T-cell (primary cell): ENCODE data around the gene PARD3B. TPM values are rescaled to one million over a fixed set of nuclear protein-coding genes. Genes with fewer than 3 reads are reported as not detected.
A peak's percentile ranks its signal among the peaks of the same experiment; 100 is the strongest.

Source experiments
- ATAC-seq, 4 experiments: fragments of 200-7000 bp in 3 of 4; fragments of 150-1000 bp in 1 of 4; cut with Tn5 transposase; replicated peaks in 1 of 4; 1 replicate in 3 of 4; 2 replicates in 1 of 4; pipeline ENCODE4 v1.10.0; 2021; ENCODE audit warnings: moderate library complexity in 3 of 4, mild to moderate bottlenecking in 2 of 4, moderate number of reproducible peaks in 1 of 4
- CTCF ChIA-PET, 2 donors: fragments of 300-600 bp; sonication (Branson Sonifier 250); formaldehyde crosslinking; loops; one replicate each; lab custom pipeline; 2022; ENCODE audit warnings: antibody characterized with exemption in 2 of 2; lab: Charles Lee
- POLR2A ChIA-PET, 2 donors: fragments of 300-600 bp; sonication (Branson Sonifier 250); formaldehyde crosslinking; loops; one replicate each; lab custom pipeline; 2022; ENCODE audit warnings: antibody characterized with exemption in 2 of 2; lab: Charles Lee
- DNase-seq, 35 experiments: peaks; one replicate each; pipeline versions ENCODE4 v3.0.0 to v3.0.0-alpha.2; 2013 to 2023
- H3K27ac ChIP-seq: one replicate; pipeline ENCODE4 v1.5.1; 2013; ENCODE audit warnings: low read length
- H3K27me3 ChIP-seq, 2 experiments: replicated peaks in 1 of 2; 1 replicate in 1 of 2; 2 replicates in 1 of 2; pipeline versions ENCODE4 v1.6.1 to v1.7.0; 2013; ENCODE audit warnings: low read length in 1 of 2, mixed read lengths in 1 of 2; ENCODE audit not compliant: control insufficient read depth in 2 of 2, insufficient read depth in 2 of 2; ENCODE audit errors: extremely low read depth in 1 of 2
- H3K36me3 ChIP-seq, 2 donors: 1 replicate in 1 of 2; 2 replicates in 1 of 2; pipeline versions ENCODE4 v1.6.1 to v1.7.0; 2013; ENCODE audit warnings: low read length in 1 of 2; ENCODE audit not compliant: control insufficient read depth in 2 of 2, insufficient read depth in 1 of 2; ENCODE audit errors: extremely low read depth in 1 of 2
- H3K4me1 ChIP-seq, 2 experiments: 1 replicate in 1 of 2; 2 replicates in 1 of 2; pipeline versions ENCODE4 v1.6.1 to v1.7.0; 2013; ENCODE audit warnings: low read length in 2 of 2, mixed read lengths in 1 of 2; ENCODE audit not compliant: insufficient read depth in 2 of 2, control insufficient read depth in 1 of 2; ENCODE audit errors: extremely low read depth in 1 of 2
- H3K4me3 ChIP-seq, 2 donors: 1 replicate in 1 of 2; 2 replicates in 1 of 2; pipeline versions ENCODE4 v1.5.1 to v1.7.0; 2013; ENCODE audit warnings: mild to moderate bottlenecking in 2 of 2, low read length in 1 of 2, moderate library complexity in 1 of 2; ENCODE audit not compliant: control insufficient read depth in 1 of 2; ENCODE audit errors: extremely low read depth in 1 of 2
- H3K9me3 ChIP-seq: 2 replicates; pipeline ENCODE4 v1.7.0; 2013
- H3K27ac Mint-ChIP-seq, 2 donors: one replicate each; pipeline ENCODE4 v1.8.0; 2020 to 2021; ENCODE audit warnings: mild to moderate bottlenecking in 2 of 2, mixed read lengths in 2 of 2
- H3K27me3 Mint-ChIP-seq, 2 donors: one replicate each; pipeline ENCODE4 v1.8.0; 2021 to 2022; ENCODE audit warnings: mixed read lengths in 2 of 2
- H3K36me3 Mint-ChIP-seq: one replicate; pipeline ENCODE4 v1.8.0; 2021; ENCODE audit warnings: mixed read lengths
- H3K4me1 Mint-ChIP-seq, 3 donors: one replicate each; pipeline ENCODE4 v1.8.0; 2020 to 2022; ENCODE audit warnings: mixed read lengths in 3 of 3, mild to moderate bottlenecking in 1 of 3
- H3K4me3 Mint-ChIP-seq, 3 donors: one replicate each; pipeline ENCODE4 v1.8.0; 2020 to 2022; ENCODE audit warnings: mild to moderate bottlenecking in 3 of 3, mixed read lengths in 3 of 3, moderate library complexity in 3 of 3
- H3K9me3 Mint-ChIP-seq, 3 donors: one replicate each; pipeline ENCODE4 v1.8.0; 2020 to 2022; ENCODE audit warnings: mixed read lengths in 3 of 3
- WGBS: methylation state at CpG from one replicate; pipeline ENCODE4 v1.1.5; 2013; ENCODE audit warnings: missing lambda C conversion rate; ENCODE audit not compliant: insufficient coverage; 5-methylcytosine and 5-hydroxymethylcytosine counted together
- total RNA-seq, 35 experiments: library from RNA in 6 of 35; stranded (reverse) in 6 of 35; fragments of 120-200 nt in 1 of 35; gene quantifications; one replicate each; pipeline versions ENCODE4 v1.2.1 to v1.2.4 and lab custom pipeline; 2013 to 2026

PARD3B gene
- total RNA-seq, 5 donors from 2014 or later (not counting 1 experiment from before 2014, with no cell fraction given): 0.75 to 2.0 (median 1.6) TPM

GRCh38 chr2:204971206-204971907 is 426.1 kb downstream of the PARD3B start:
- peaks cover 35 to 53% of the 10 kb centered on the region in 2 experiments for H3K4me1 ChIP-seq
- peaks cover 0 to 5% (median 4%) of the 10 kb centered on the region in 3 donors for H3K9me3 Mint-ChIP-seq
- WGBS: no CpG with 5 or more reads among the region's 2 CpGs
- H3K4me1 Mint-ChIP-seq: peaks cover 55 to 65% (median 61%) of the 10 kb centered on the region in 3 donors
- peak overlapping the region; percentile 83 for H3K27ac ChIP-seq
- H3K9me3 ChIP-seq: no peaks in the 10 kb centered on the region
- no peaks in the 10 kb centered on the region for H3K36me3 Mint-ChIP-seq
- H3K4me3 ChIP-seq: no peak overlapping the region
- peak overlapping the region in 2 of 3 donors; percentile 6 to 28 for H3K4me3 Mint-ChIP-seq
- peak overlapping the region; percentile 89 to 94 for H3K27ac Mint-ChIP-seq
- ChIA-PET CTCF (interaction anchor here in 1 of 2 donors (0.7 kb wide), 1 partner anchor 691 kb away, joined by 7 read pairs; no protein-coding TSS in a partner anchor), POLR2A (interaction anchor here (0.6 to 1.5 kb wide), 4 partner anchors 8 to 1791 kb away, joined by 3 to 7 read pairs (median 3); no protein-coding TSS in a partner anchor)
- no peaks in the 10 kb centered on the region for H3K27me3 Mint-ChIP-seq
- H3K27me3 ChIP-seq: no peaks in the 10 kb centered on the region
- ATAC-seq (peak; percentile 31 to 79 (median 38)), DNase-seq (peak in 7 of 35 experiments; percentile 4 to 48 (median 9))
- H3K36me3 ChIP-seq: no peaks in the 10 kb centered on the region

GRCh38 chr2:204972161-204972560 is 426.9 kb downstream of the PARD3B start:
- H3K4me3 ChIP-seq: no peak overlapping the region
- H3K9me3 ChIP-seq: no peaks in the 10 kb centered on the region
- Mint-ChIP-seq H3K27ac (peak overlapping the region in 1 of 2 donors; percentile 89), H3K4me3 (no peak overlapping the region), H3K9me3 (peaks cover 0 to 5% (median 4%) of the 10 kb centered on the region in 3 donors), H3K4me1 (peaks cover 47 to 57% (median 53%) of the 10 kb centered on the region in 3 donors), H3K27me3 (no peaks in the 10 kb centered on the region), H3K36me3 (no peaks in the 10 kb centered on the region)
- H3K27ac ChIP-seq: peak overlapping the region; percentile 83
- H3K4me1 ChIP-seq: peaks cover 28 to 45% of the 10 kb centered on the region in 2 experiments
- ATAC-seq: no peak
- no peaks in the 10 kb centered on the region for H3K27me3 ChIP-seq
- ChIA-PET POLR2A (interaction anchor here in 1 of 2 donors (0.6 kb wide), 1 partner anchor 84 kb away, joined by 4 read pairs; no protein-coding TSS in a partner anchor), CTCF (interaction anchor here in 1 of 2 donors (0.6 to 0.7 kb wide), 2 partner anchors 690 to 1587 kb away, joined by 3 to 7 read pairs; no protein-coding TSS in a partner anchor)
- DNase-seq: no peak
- H3K36me3 ChIP-seq: no peaks in the 10 kb centered on the region

GRCh38 chr2:204972606-204973336 is 427.5 kb downstream of the PARD3B start:
- no peaks in the 10 kb centered on the region for H3K27me3 ChIP-seq
- H3K36me3 ChIP-seq: no peaks in the 10 kb centered on the region
- Mint-ChIP-seq H3K4me3 (peak overlapping the region in 1 of 3 donors; percentile 27), H3K36me3 (no peaks in the 10 kb centered on the region), H3K27me3 (no peaks in the 10 kb centered on the region), H3K27ac (peak overlapping the region; percentile 71 to 79), H3K9me3 (peaks cover 0 to 5% (median 4%) of the 10 kb centered on the region in 3 donors), H3K4me1 (peaks cover 41 to 51% (median 47%) of the 10 kb centered on the region in 3 donors)
- CTCF ChIA-PET: interaction anchor here in 1 of 2 donors (0.6 kb wide), 1 partner anchor 1587 kb away, joined by 3 read pairs; no protein-coding TSS in a partner anchor
- no peak for DNase-seq
- H3K9me3 ChIP-seq: no peaks in the 10 kb centered on the region
- ATAC-seq: no peak
- WGBS: no CpG with 5 or more reads among the region's 5 CpGs
- POLR2A ChIA-PET: interaction anchor here in 1 of 2 donors (0.6 kb wide), 1 partner anchor 83 kb away, joined by 4 read pairs; no protein-coding TSS in a partner anchor
- H3K4me1 ChIP-seq: peaks cover 22 to 41% of the 10 kb centered on the region in 2 experiments
- H3K27ac ChIP-seq: no peak overlapping the region
- H3K4me3 ChIP-seq: no peak overlapping the region

GRCh38 chr2:204973616-204974015 is 428.3 kb downstream of the PARD3B start:
- DNase-seq (no peak), ATAC-seq (no peak)
- no CpG with 5 or more reads among the region's 2 CpGs for WGBS
- Mint-ChIP-seq H3K27me3 (no peaks in the 10 kb centered on the region), H3K27ac (peak overlapping the region in 1 of 2 donors; percentile 5), H3K4me3 (no peak overlapping the region), H3K4me1 (peaks cover 33 to 43% (median 38%) of the 10 kb centered on the region in 3 donors), H3K9me3 (peaks cover 0 to under 1% (median 0%) of the 10 kb centered on the region in 3 donors), H3K36me3 (no peaks in the 10 kb centered on the region)
- H3K4me3 ChIP-seq: no peak overlapping the region
- H3K36me3 ChIP-seq: no peaks in the 10 kb centered on the region
- no peaks in the 10 kb centered on the region for H3K27me3 ChIP-seq
- no peak overlapping the region for H3K27ac ChIP-seq
- POLR2A ChIA-PET: no interaction called here
- peaks cover 16 to 33% of the 10 kb centered on the region in 2 experiments for H3K4me1 ChIP-seq
- CTCF ChIA-PET: no interaction called here
- no peaks in the 10 kb centered on the region for H3K9me3 ChIP-seq

GRCh38 chr2:204974487-204974886 is 429.2 kb downstream of the PARD3B start:
- Histone ChIP-seq H3K9me3 (no peaks in the 10 kb centered on the region), H3K4me3 (no peak overlapping the region), H3K27ac (no peak overlapping the region), H3K36me3 (no peaks in the 10 kb centered on the region), H3K27me3 (no peaks in the 10 kb centered on the region), H3K4me1 (peaks cover 14 to 26% of the 10 kb centered on the region in 2 experiments)
- POLR2A ChIA-PET: no interaction called here
- H3K27ac Mint-ChIP-seq: no peak overlapping the region
- ATAC-seq (no peak), DNase-seq (no peak)
- CTCF ChIA-PET: no interaction called here
- WGBS: 100% methylated on average over 1 of the region's 2 CpGs
- H3K36me3 Mint-ChIP-seq: no peaks in the 10 kb centered on the region
- no peaks in the 10 kb centered on the region for H3K27me3 Mint-ChIP-seq
- peaks cover 25 to 34% (median 31%) of the 10 kb centered on the region in 3 donors for H3K4me1 Mint-ChIP-seq
- H3K9me3 Mint-ChIP-seq: peaks cover 0 to 4% (median 1%) of the 10 kb centered on the region in 3 donors
- H3K4me3 Mint-ChIP-seq: no peak overlapping the region

- Histone ChIP-seq H3K27ac (no peak overlapping the region), H3K4me3 (no peak overlapping the region), H3K36me3 (no peaks in the 10 kb centered on the region), H3K4me1 (peaks cover 3 to 5% of the 10 kb centered on the region in 2 experiments), H3K27me3 (no peaks in the 10 kb centered on the region), H3K9me3 (no peaks in the 10 kb centered on the region)
- no peak for DNase-seq
- Mint-ChIP-seq H3K4me1 (peaks cover 21 to 25% (median 25%) of the 10 kb centered on the region in 3 donors), H3K27ac (no peak overlapping the region), H3K36me3 (no peaks in the 10 kb centered on the region), H3K4me3 (no peak overlapping the region), H3K9me3 (peaks cover 0 to 4% (median 1%) of the 10 kb centered on the region in 3 donors), H3K27me3 (no peaks in the 10 kb centered on the region)
- CTCF ChIA-PET: no interaction called here
- WGBS: no CpG with 5 or more reads among the region's 1 CpG
- POLR2A ChIA-PET: no interaction called here
- ATAC-seq: no peak
Observed at GRCh38 chr2:204977914-204978313, 432.6 kb downstream of the PARD3B start.
